Neural cell (in vitro differentiated cells): ENCODE measurements around the gene RAB7B. TPM values are rescaled to one million over a fixed set of nuclear protein-coding genes. Genes with fewer than 3 reads are reported as not detected.

Experiments used
- H2AFZ ChIP-seq: fragments of 200-600, 300-800 bp; sonication (generic), shearing (Covaris generic); 2 replicates; pipeline ENCODE4 v1.6.0; 2014; ENCODE audit warnings: low read depth, mild to moderate bottlenecking, antibody characterized with exemption, low read length, moderate library complexity
- H3F3A ChIP-seq: fragments of 200-600 bp; shearing (Covaris generic); 2 replicates; pipeline ENCODE4 v1.6.1; 2016; ENCODE audit warnings: mild to moderate bottlenecking, moderate library complexity, mixed read lengths, antibody characterized with exemption, low read length; ENCODE audit not compliant: insufficient read depth, poor library complexity, severe bottlenecking
- H3K27ac ChIP-seq: fragments of 200-600, 300-800 bp; sonication (generic), shearing (Covaris generic); 2 replicates; pipeline ENCODE4 v1.5.1; 2014; ENCODE audit warnings: mild to moderate bottlenecking, low read length, moderate library complexity
- H3K27me3 ChIP-seq: fragments of 300-800, 200-600 bp; sonication (generic), shearing (Covaris generic); 2 replicates; pipeline ENCODE4 v1.6.0; 2014; ENCODE audit warnings: mild to moderate bottlenecking, low read depth, low read length, moderate library complexity; ENCODE audit not compliant: insufficient read depth
- H3K36me3 ChIP-seq: fragments of 300-800, 200-600 bp; sonication (generic), shearing (Covaris generic); 2 replicates; pipeline ENCODE4 v1.5.1; 2014; ENCODE audit warnings: mild to moderate bottlenecking, antibody characterized with exemption, low read length, moderate library complexity; ENCODE audit not compliant: insufficient read depth
- H3K4me2 ChIP-seq: fragments of 300-800, 200-600 bp; sonication (generic), shearing (Covaris generic); 2 replicates; pipeline ENCODE4 v1.6.0; 2014; ENCODE audit warnings: mild to moderate bottlenecking, low read length
- H3K4me3 ChIP-seq: fragments of 300-800, 200-600 bp; sonication (generic), shearing (Covaris generic); 2 replicates; pipeline ENCODE4 v1.5.1; 2014; ENCODE audit warnings: mild to moderate bottlenecking, low read length, moderate library complexity
- H3K79me2 ChIP-seq: fragments of 200-600 bp; shearing (Covaris generic); replicated peaks from 2 replicates; pipeline ENCODE4 v1.6.0; 2014; ENCODE audit warnings: mild to moderate bottlenecking, low read length, moderate library complexity; ENCODE audit not compliant: insufficient read depth
- H3K9ac ChIP-seq: fragments of 300-800, 200-600 bp; sonication (generic), shearing (Covaris generic); 2 replicates; pipeline ENCODE4 v1.6.1; 2016; ENCODE audit warnings: mild to moderate bottlenecking, low read length, mixed read lengths
- H3K9me2 ChIP-seq: fragments of 200-600 bp; shearing (Covaris generic); 2 replicates; pipeline ENCODE4 v1.6.1; 2016; ENCODE audit warnings: mild to moderate bottlenecking, low read length, mixed read lengths; ENCODE audit not compliant: insufficient read depth
- H3K9me3 ChIP-seq: fragments of 200-600, 300-800 bp; sonication (generic), shearing (Covaris generic); 2 replicates; pipeline ENCODE4 v1.6.1; 2016; ENCODE audit warnings: mild to moderate bottlenecking, mixed run types, low read length, moderate library complexity, mixed read lengths
- H4K20me1 ChIP-seq: fragments of 200-600 bp; shearing (Covaris generic); 2 replicates; pipeline ENCODE4 v1.6.1; 2016; ENCODE audit warnings: mild to moderate bottlenecking, mixed run types; ENCODE audit not compliant: insufficient read depth
- EP300 ChIP-seq: fragments of 450-650 bp; conservative IDR thresholded peaks from 2 replicates; pipeline ENCODE4 v1.6.1; 2014; ENCODE audit warnings: antibody characterized with exemption, mild to moderate bottlenecking, moderate library complexity; ENCODE audit not compliant: poor library complexity, severe bottlenecking
- EZH2 ChIP-seq: fragments of 200-600, 300-800 bp; shearing (Covaris generic), sonication (generic); IDR thresholded peaks from 2 replicates; pipeline ENCODE4 v1.6.1; 2014; ENCODE audit warnings: antibody characterized with exemption, low read length, borderline replicate concordance, mild to moderate bottlenecking; ENCODE audit not compliant: insufficient read depth, poor library complexity, severe bottlenecking
- POLR2AphosphoS5 ChIP-seq: IDR thresholded peaks from 2 replicates; pipeline ENCODE4 v1.6.1; 2012
- RAD21 ChIP-seq: fragments of 450-650 bp; conservative IDR thresholded peaks from 2 replicates; pipeline ENCODE4 v1.6.1; 2014; ENCODE audit warnings: antibody characterized with exemption, mild to moderate bottlenecking, moderate library complexity
- SMC3 ChIP-seq: fragments of 450-650 bp; conservative IDR thresholded peaks from 2 replicates; pipeline ENCODE4 v1.6.1; 2014; ENCODE audit warnings: antibody characterized with exemption, mild to moderate bottlenecking, moderate library complexity; ENCODE audit not compliant: poor library complexity
- TAF1 ChIP-seq: IDR thresholded peaks from 2 replicates; pipeline ENCODE4 v1.6.1; 2012; ENCODE audit warnings: low read depth
- polyA plus RNA-seq: library from polyadenylated mRNA; depleted of rRNA; stranded (reverse); fragments of >200 nt; gene quantifications from 2 replicates; pipeline ENCODE4 v1.2.3, GENCODE V29; 2014
- TF ChIP-seq, protein P1 (sequence below): fragments of 450-650 bp; IDR thresholded peaks from 2 replicates; pipeline ENCODE4 v1.5.1; 2014; ENCODE audit warnings: antibody characterized with exemption, mild to moderate bottlenecking, moderate library complexity; ENCODE audit not compliant: poor library complexity, severe bottlenecking
- TF ChIP-seq, protein P2 (sequence below): IDR thresholded peaks from 2 replicates; pipeline ENCODE4 v1.6.1; 2012; ENCODE audit warnings: borderline replicate concordance

Gene RAB7B
- polyA plus RNA-seq, 1 donor from 2014 or later = not detected

DNA sequence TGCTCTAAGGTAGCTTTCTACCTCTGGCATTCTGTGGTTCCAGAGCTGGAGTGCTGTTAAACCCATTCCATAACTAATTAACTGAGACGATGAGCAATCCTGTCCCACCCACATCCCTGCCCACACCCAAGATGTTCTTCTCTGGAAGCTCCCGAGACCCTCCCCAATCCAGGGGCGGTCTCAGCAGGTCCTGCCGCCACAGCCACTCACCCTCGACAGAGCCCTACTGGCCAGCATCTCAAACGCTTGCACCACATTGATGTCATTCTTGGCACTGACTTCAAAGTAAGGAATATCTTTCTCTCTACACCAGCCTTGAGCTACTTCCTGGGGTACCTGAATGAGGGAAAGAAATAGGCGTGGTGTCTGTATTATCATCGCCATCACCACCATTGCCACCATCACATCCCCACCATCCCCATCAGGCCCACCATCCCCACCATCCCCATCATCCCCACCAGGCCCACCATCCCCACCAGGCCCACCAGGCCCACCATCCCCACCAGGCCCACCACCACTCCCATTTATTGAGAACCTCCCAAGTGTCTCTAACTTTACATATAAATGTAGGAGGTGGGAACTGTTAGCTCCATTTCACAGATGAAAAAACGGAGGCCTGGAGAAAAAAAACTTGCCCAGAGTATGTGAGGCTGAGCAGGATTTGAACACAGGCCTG lies 17.7 kb downstream of the RAB7B start:
- H3K9me2 ChIP-seq = no peaks in the 10 kb centered on the region
- TF ChIP-seq SMC3 (no peak), RAD21 (no peak), POLR2AphosphoS5 (no peak), TAF1 (no peak), EZH2 (no peak), EP300 (no peak)
- TF ChIP-seq, protein P1, sequence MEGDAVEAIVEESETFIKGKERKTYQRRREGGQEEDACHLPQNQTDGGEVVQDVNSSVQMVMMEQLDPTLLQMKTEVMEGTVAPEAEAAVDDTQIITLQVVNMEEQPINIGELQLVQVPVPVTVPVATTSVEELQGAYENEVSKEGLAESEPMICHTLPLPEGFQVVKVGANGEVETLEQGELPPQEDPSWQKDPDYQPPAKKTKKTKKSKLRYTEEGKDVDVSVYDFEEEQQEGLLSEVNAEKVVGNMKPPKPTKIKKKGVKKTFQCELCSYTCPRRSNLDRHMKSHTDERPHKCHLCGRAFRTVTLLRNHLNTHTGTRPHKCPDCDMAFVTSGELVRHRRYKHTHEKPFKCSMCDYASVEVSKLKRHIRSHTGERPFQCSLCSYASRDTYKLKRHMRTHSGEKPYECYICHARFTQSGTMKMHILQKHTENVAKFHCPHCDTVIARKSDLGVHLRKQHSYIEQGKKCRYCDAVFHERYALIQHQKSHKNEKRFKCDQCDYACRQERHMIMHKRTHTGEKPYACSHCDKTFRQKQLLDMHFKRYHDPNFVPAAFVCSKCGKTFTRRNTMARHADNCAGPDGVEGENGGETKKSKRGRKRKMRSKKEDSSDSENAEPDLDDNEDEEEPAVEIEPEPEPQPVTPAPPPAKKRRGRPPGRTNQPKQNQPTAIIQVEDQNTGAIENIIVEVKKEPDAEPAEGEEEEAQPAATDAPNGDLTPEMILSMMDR = no peak
- TF ChIP-seq, protein P2, sequence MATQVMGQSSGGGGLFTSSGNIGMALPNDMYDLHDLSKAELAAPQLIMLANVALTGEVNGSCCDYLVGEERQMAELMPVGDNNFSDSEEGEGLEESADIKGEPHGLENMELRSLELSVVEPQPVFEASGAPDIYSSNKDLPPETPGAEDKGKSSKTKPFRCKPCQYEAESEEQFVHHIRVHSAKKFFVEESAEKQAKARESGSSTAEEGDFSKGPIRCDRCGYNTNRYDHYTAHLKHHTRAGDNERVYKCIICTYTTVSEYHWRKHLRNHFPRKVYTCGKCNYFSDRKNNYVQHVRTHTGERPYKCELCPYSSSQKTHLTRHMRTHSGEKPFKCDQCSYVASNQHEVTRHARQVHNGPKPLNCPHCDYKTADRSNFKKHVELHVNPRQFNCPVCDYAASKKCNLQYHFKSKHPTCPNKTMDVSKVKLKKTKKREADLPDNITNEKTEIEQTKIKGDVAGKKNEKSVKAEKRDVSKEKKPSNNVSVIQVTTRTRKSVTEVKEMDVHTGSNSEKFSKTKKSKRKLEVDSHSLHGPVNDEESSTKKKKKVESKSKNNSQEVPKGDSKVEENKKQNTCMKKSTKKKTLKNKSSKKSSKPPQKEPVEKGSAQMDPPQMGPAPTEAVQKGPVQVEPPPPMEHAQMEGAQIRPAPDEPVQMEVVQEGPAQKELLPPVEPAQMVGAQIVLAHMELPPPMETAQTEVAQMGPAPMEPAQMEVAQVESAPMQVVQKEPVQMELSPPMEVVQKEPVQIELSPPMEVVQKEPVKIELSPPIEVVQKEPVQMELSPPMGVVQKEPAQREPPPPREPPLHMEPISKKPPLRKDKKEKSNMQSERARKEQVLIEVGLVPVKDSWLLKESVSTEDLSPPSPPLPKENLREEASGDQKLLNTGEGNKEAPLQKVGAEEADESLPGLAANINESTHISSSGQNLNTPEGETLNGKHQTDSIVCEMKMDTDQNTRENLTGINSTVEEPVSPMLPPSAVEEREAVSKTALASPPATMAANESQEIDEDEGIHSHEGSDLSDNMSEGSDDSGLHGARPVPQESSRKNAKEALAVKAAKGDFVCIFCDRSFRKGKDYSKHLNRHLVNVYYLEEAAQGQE = no peak
- no peaks in the 10 kb centered on the region for H4K20me1 ChIP-seq
- H3K4me2 ChIP-seq = no peak overlapping the region
- no peaks in the 10 kb centered on the region for H3F3A ChIP-seq
- no peak overlapping the region for H3K4me3 ChIP-seq
- H3K27ac ChIP-seq = no peak overlapping the region
- no peaks in the 10 kb centered on the region for H3K79me2 ChIP-seq
- H3K27me3 ChIP-seq = no peaks in the 10 kb centered on the region
- no peak overlapping the region for H2AFZ ChIP-seq
- H3K36me3 ChIP-seq = no peaks in the 10 kb centered on the region
- H3K9me3 ChIP-seq = no peaks in the 10 kb centered on the region
- no peak overlapping the region for H3K9ac ChIP-seq

DNA sequence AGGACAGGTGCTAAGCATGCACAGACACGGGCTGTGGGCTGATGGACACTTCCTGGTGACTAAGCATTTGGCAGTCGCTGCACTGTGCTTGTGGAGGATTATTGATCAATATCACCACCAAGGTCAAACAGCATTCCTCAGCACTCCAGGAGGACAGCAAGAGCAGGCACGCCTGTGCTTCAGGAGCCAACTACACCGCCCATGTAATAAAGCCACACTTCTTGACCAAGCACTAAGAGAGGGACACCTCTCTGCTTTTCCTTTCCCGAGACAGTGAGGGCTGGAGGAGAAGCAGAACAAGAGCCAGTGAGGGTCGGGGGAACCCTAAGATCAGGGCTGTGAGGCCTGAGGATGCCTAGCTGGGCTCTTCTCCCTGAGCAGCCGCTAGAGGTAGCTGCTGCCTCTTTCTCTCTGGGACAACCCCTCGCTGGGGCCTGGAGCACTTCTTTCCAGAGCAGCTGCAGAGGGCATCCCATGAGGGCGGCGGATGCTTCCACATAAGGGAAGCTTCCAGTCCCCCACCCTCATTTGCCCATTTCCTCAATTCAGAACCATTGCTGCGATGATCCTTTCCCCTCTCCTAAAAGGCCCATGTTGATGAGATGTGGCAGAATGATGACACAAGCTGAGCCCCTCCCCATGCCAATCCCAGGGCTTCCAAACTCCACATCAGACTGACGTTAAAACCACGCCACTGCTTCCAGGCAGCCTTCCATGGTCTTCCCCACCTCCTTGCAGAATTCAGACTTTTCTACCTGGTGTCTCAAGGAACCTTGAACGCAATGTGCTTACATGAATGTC lies 19.1 kb downstream of the RAB7B start:
- Histone ChIP-seq H2AFZ (no peak overlapping the region), H3K27ac (no peak overlapping the region), H3K4me2 (no peak overlapping the region), H4K20me1 (no peaks in the 10 kb centered on the region), H3K9me2 (no peaks in the 10 kb centered on the region), H3K27me3 (no peaks in the 10 kb centered on the region), H3F3A (no peaks in the 10 kb centered on the region), H3K79me2 (no peaks in the 10 kb centered on the region), H3K9me3 (no peaks in the 10 kb centered on the region), H3K9ac (no peak overlapping the region), H3K4me3 (no peak overlapping the region), H3K36me3 (no peaks in the 10 kb centered on the region)
- TF ChIP-seq EZH2 = no peak
- TF ChIP-seq, protein P1 = peak; percentile 56
- peak; percentile 41 for TF ChIP-seq RAD21
